GM19452 (cell line): ENCODE measurements around the gene ARHGAP42.
A peak's percentile ranks its signal among the peaks of the same experiment; 100 is the strongest.
"Not testable (repeated sequence)": the region's sequence is repeated elsewhere in the genome, so short reads cannot be mapped to it uniquely, and the experiment has no call there.

ENCODE experiments used
- ATAC-seq: cut with Tn5 transposase; IDR thresholded peaks from one replicate; pipeline ENCODE4 v1.9.1; 2021; ENCODE audit not compliant: unreplicated experiment

Gene ARHGAP42

GRCh38 chr11:100863080-100863581 lies 176.0 kb downstream of the ARHGAP42 start:
- peak; percentile 83 for ATAC-seq

GRCh38 chr11:100865443-100866065 lies 178.5 kb downstream of the ARHGAP42 start:
- no peak for ATAC-seq

GRCh38 chr11:100866453-100866852 lies 179.4 kb downstream of the ARHGAP42 start:
- no peak for ATAC-seq

GRCh38 chr11:100867606-100868005 lies 180.5 kb downstream of the ARHGAP42 start:
- no peak for ATAC-seq

GRCh38 chr11:100869328-100869727 lies 182.2 kb downstream of the ARHGAP42 start:
- ATAC-seq = no peak

- no peak for ATAC-seq
These were observed 183.1 kb downstream of the ARHGAP42 start for GRCh38 chr11:100870138-100870537.

GRCh38 chr11:100872951-100873740 lies 186.1 kb downstream of the ARHGAP42 start:
- ATAC-seq = no peak

GRCh38 chr11:100874203-100874602 lies 187.1 kb downstream of the ARHGAP42 start:
- ATAC-seq = no peak

- ATAC-seq = no peak
These were observed 188.4 kb downstream of the ARHGAP42 start for GRCh38 chr11:100875521-100875869.

GRCh38 chr11:100876815-100877520 lies 189.9 kb downstream of the ARHGAP42 start:
- ATAC-seq = no peak

- ATAC-seq = no peak
These were observed 191.4 kb downstream of the ARHGAP42 start for GRCh38 chr11:100878474-100878873.

- ATAC-seq = no peak
These were observed 195.9 kb downstream of the ARHGAP42 start for GRCh38 chr11:100882957-100883356.

GRCh38 chr11:100883830-100884229 lies 196.7 kb downstream of the ARHGAP42 start:
- ATAC-seq = no peak

- ATAC-seq = no peak
These were observed 200.6 kb downstream of the ARHGAP42 start for GRCh38 chr11:100887659-100888058.

- no peak for ATAC-seq
These were observed 201.7 kb downstream of the ARHGAP42 start for GRCh38 chr11:100888836-100889235.

- no peak for ATAC-seq
These were observed 202.7 kb downstream of the ARHGAP42 start for GRCh38 chr11:100889758-100890157.

- ATAC-seq = no peak
These were observed 203.7 kb downstream of the ARHGAP42 start for GRCh38 chr11:100890789-100891188.

GRCh38 chr11:100892886-100893285 lies 205.8 kb downstream of the ARHGAP42 start:
- ATAC-seq = no peak

- ATAC-seq = no peak
These were observed 208.4 kb downstream of the ARHGAP42 start for GRCh38 chr11:100895449-100895848.

GRCh38 chr11:100895976-100896375 lies 208.9 kb downstream of the ARHGAP42 start:
- ATAC-seq = not testable (repeated sequence)

GRCh38 chr11:100901471-100901870 lies 214.4 kb downstream of the ARHGAP42 start:
- ATAC-seq = not testable (repeated sequence)
